GM21619 (cell line): Measurements from ENCODE around the gene PPM1G.

ENCODE experiments used
- ATAC-seq: cut with Tn5 transposase; IDR thresholded peaks from one replicate; pipeline ENCODE4 v1.9.1; 2021; ENCODE audit not compliant: unreplicated experiment

Gene PPM1G

GRCh38 chr2:27412419-27413152 lies 3.2 kb upstream of the PPM1G start:
- no peak for ATAC-seq

GRCh38 chr2:27408601-27409320 lies 630 bp downstream of the PPM1G start:
- peak; percentile 32 for ATAC-seq

- ATAC-seq: no peak
These were observed 1.4 kb downstream of the PPM1G start for GRCh38 chr2:27407798-27408491.

- no peak for ATAC-seq
These were observed 8.8 kb downstream of the PPM1G start for GRCh38 chr2:27400348-27401135.

GRCh38 chr2:27398962-27399361 lies 10.4 kb downstream of the PPM1G start:
- ATAC-seq: no peak

GRCh38 chr2:27393225-27393624 lies 16.2 kb downstream of the PPM1G start:
- ATAC-seq: no peak

- no peak for ATAC-seq
These were observed 18.3 kb downstream of the PPM1G start for GRCh38 chr2:27390822-27391679.

- ATAC-seq: no peak
These were observed 27.7 kb downstream of the PPM1G start for GRCh38 chr2:27381577-27382181.

GRCh38 chr2:27380626-27381545 lies 28.5 kb downstream of the PPM1G start, which contains the start of gene ZNF513:
Gene ZNF513 (minus strand): TSS chr2:27380734. CDS start chr2:27380526, 208 bp downstream.
- peak; percentile 90 for ATAC-seq

- peak; percentile 40 for ATAC-seq
These were observed 29.4 kb downstream of the PPM1G start for GRCh38 chr2:27379836-27380625.

GRCh38 chr2:27379383-27379835 lies 30.0 kb downstream of the PPM1G start:
- no peak for ATAC-seq

GRCh38 chr2:27378809-27379290 lies 30.5 kb downstream of the PPM1G start:
- ATAC-seq: no peak

GRCh38 chr2:27378096-27378808 lies 31.1 kb downstream of the PPM1G start:
- no peak for ATAC-seq

GRCh38 chr2:27377618-27378095 lies 31.7 kb downstream of the PPM1G start:
- no peak for ATAC-seq

- ATAC-seq: no peak
These were observed 32.3 kb downstream of the PPM1G start for GRCh38 chr2:27376866-27377617.
